PC-9 (cell line): ENCODE data around the gene ARHGAP26.

Experiments
- EZH2 ChIP-seq: fragments of 200-600 bp; sonication (generic); IDR thresholded peaks from 2 replicates; pipeline ENCODE4 v1.8.0; 2017; ENCODE audit warnings: antibody characterized with exemption, low read depth
- TF ChIP-seq, protein P1 (sequence below): fragments of 200-600 bp; sonication (generic); conservative IDR thresholded peaks from 2 replicates; pipeline ENCODE4 v1.6.1; 2017; ENCODE audit warnings: mixed run types, antibody characterized with exemption, mild to moderate bottlenecking, moderate library complexity

- TF ChIP-seq, protein P1, sequence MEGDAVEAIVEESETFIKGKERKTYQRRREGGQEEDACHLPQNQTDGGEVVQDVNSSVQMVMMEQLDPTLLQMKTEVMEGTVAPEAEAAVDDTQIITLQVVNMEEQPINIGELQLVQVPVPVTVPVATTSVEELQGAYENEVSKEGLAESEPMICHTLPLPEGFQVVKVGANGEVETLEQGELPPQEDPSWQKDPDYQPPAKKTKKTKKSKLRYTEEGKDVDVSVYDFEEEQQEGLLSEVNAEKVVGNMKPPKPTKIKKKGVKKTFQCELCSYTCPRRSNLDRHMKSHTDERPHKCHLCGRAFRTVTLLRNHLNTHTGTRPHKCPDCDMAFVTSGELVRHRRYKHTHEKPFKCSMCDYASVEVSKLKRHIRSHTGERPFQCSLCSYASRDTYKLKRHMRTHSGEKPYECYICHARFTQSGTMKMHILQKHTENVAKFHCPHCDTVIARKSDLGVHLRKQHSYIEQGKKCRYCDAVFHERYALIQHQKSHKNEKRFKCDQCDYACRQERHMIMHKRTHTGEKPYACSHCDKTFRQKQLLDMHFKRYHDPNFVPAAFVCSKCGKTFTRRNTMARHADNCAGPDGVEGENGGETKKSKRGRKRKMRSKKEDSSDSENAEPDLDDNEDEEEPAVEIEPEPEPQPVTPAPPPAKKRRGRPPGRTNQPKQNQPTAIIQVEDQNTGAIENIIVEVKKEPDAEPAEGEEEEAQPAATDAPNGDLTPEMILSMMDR: no peak
- TF ChIP-seq EZH2: no peak
Observed at GRCh38 chr5:142946547-142947426, 176.6 kb downstream of the ARHGAP26 start.
